ENCODE measurements around the gene KLK8. TPM values are rescaled to one million over a fixed set of nuclear protein-coding genes. Genes with fewer than 3 reads are reported as not detected.

The KLK8 gene
- total and polyA plus RNA-seq, 2 of the 13 experiments (the other 11 are each of a cell fraction or from before 2014, with no cell fraction given): not detected

DNA sequence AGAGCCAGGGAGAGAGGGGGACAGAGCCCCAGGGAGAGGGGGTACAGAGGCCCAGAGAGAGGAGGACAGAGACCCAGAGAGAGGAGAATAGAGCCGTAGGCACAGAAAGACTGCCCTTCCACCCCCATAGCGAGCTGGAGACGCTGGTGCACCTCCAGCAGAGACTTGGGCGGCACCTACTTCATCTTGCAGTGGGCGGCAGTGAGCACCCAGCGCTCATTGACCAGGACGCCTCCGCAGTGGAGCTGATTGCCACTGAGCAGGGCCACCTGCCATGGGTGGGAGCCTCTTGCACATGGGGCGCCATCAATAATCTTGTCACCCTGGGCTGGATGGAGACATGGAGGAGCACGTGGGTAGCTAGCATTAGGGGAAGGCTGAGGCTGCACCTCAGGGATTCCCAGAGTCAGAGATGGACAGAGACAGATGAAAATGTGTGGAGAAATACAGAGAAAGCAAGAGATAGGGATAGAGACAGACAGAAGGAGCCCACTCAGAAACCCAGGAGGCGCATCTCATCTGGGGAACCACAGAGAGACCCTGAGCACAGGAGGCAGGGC is 19.7 kb downstream of the KLK8 start:
- in situ Hi-C loops (cut with HindIII; ENCODE audit: extremely low pct_ligation_motif_present, low pct_unique_long_range_greater_than_20kb): no loop called here
- Histone ChIP-seq H3K36me3 (replicated peaks in 1 of 2; ENCODE audit: control insufficient read depth in 1 of 2, insufficient read depth in 2 of 2, low read length in 2 of 2) (no peaks in the 10 kb centered on the region), H3K27me3 (ENCODE audit: control insufficient read depth in 1 of 2, insufficient read depth in 2 of 2, low read length in 2 of 2) (no peaks in the 10 kb centered on the region; a peak in 2 of 5 replicates), H3K79me2 (ENCODE audit: insufficient read depth, low read length) (no peaks in the 10 kb centered on the region), H3K4me2 (ENCODE audit: low read depth, low read length) (no peak overlapping the region), H4K20me1 (ENCODE audit: insufficient read depth, low read length) (no peaks in the 10 kb centered on the region), H3K4me3 (replicated peaks in 1 of 3; ENCODE audit: insufficient read depth in 1 of 3, low read depth in 2 of 3, low read length in 3 of 3) (no peak overlapping the region), H3K9me3 (ENCODE audit: low read length) (no peaks in the 10 kb centered on the region), H3K27ac (ENCODE audit: extremely low read length, insufficient read depth, low read length) (no peak overlapping the region), H2AFZ (ENCODE audit: low read length) (no peak overlapping the region), H3K9ac (ENCODE audit: insufficient read depth, low read depth, low read length) (no peak overlapping the region), H3K4me1 (ENCODE audit: insufficient read depth, low read length) (no peaks in the 10 kb centered on the region)
- CTCF ChIA-PET (ENCODE audit: low intra/inter-chr PET ratio, low total read pairs): no interaction called here
- FAIRE-seq: no peak
- WGBS (ENCODE audit: low lambda C conversion rate): 21% methylated on average over 7 of the region's 11 CpGs
- intact Hi-C loops (cut with micrococcal nuclease; ENCODE audit: unreplicated experiment): no loop called here
- ATAC-seq: no peak
- POLR2A ChIA-PET: no interaction called here
- DNase-seq (ENCODE audit: low spot score): no peak
- no TSS peak for BruUV-seq (replicated peaks)
- TF ChIP-seq ZNF367 (CRISPR knock-in tag; IDR thresholded peaks at IDR 0.05; ENCODE audit: borderline replicate concordance) (no peak), CEBPG (CRISPR knock-in tag; IDR thresholded peaks at IDR 0.05) (no peak), RFXANK (CRISPR knock-in tag; IDR thresholded peaks at IDR 0.05) (no peak), PHB2 (IDR thresholded peaks at IDR 0.05; ENCODE audit: partially characterized antibody) (no peak), TCF7 (IDR thresholded peaks at IDR 0.05; ENCODE audit: low read depth) (no peak)
- TF ChIP-seq, protein P1, sequence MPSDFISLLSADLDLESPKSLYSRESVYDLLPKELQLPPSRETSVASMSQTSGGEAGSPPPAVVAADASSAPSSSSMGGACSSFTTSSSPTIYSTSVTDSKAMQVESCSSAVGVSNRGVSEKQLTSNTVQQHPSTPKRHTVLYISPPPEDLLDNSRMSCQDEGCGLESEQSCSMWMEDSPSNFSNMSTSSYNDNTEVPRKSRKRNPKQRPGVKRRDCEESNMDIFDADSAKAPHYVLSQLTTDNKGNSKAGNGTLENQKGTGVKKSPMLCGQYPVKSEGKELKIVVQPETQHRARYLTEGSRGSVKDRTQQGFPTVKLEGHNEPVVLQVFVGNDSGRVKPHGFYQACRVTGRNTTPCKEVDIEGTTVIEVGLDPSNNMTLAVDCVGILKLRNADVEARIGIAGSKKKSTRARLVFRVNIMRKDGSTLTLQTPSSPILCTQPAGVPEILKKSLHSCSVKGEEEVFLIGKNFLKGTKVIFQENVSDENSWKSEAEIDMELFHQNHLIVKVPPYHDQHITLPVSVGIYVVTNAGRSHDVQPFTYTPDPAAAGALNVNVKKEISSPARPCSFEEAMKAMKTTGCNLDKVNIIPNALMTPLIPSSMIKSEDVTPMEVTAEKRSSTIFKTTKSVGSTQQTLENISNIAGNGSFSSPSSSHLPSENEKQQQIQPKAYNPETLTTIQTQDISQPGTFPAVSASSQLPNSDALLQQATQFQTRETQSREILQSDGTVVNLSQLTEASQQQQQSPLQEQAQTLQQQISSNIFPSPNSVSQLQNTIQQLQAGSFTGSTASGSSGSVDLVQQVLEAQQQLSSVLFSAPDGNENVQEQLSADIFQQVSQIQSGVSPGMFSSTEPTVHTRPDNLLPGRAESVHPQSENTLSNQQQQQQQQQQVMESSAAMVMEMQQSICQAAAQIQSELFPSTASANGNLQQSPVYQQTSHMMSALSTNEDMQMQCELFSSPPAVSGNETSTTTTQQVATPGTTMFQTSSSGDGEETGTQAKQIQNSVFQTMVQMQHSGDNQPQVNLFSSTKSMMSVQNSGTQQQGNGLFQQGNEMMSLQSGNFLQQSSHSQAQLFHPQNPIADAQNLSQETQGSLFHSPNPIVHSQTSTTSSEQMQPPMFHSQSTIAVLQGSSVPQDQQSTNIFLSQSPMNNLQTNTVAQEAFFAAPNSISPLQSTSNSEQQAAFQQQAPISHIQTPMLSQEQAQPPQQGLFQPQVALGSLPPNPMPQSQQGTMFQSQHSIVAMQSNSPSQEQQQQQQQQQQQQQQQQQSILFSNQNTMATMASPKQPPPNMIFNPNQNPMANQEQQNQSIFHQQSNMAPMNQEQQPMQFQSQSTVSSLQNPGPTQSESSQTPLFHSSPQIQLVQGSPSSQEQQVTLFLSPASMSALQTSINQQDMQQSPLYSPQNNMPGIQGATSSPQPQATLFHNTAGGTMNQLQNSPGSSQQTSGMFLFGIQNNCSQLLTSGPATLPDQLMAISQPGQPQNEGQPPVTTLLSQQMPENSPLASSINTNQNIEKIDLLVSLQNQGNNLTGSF (CRISPR knock-in tag; IDR thresholded peaks at IDR 0.05): no peak

All from HepG2 (cell line).